HCT116 (cell line): Measurements from ENCODE around the gene PHACTR1. TPM values are rescaled to one million over a fixed set of nuclear protein-coding genes. Genes with fewer than 3 reads are reported as not detected.

ENCODE experiments used
- ATAC-seq: fragments of 200-7000 bp; cut with Tn5 transposase; 2 replicates; pipeline ENCODE4 v1.9.1; 2020; ENCODE audit warnings: mild to moderate bottlenecking, moderate library complexity
- BruUV-seq: library from RNA; stranded (reverse); fragments of 400-500 nt; replicated peaks from 2 replicates; lab custom pipeline; 2021; lab: Mats Ljungman, UMichigan
- CTCF ChIA-PET: fragments of 300-600 bp; sonication (Branson Sonifier 250); formaldehyde crosslinking; loops from one replicate; lab custom pipeline; 2021; ENCODE audit warnings: antibody characterized with exemption; lab: Charles Lee
- POLR2A ChIA-PET: fragments of 300-600, 350-600 bp; sonication (Branson Sonifier 250); formaldehyde crosslinking; loops from one replicate; lab custom pipeline; 2021; ENCODE audit warnings: antibody characterized with exemption; lab: Charles Lee
- RAD21 ChIA-PET, 2 experiments: fragments of 300-600 bp; sonication (Branson Sonifier 250); formaldehyde crosslinking; loops; one replicate each; lab custom pipeline; 2023; ENCODE audit warnings: low total read pairs in 2 of 2; ENCODE audit not compliant: uncharacterized antibody in 2 of 2, unreplicated experiment in 2 of 2, low non-redundant PET in 1 of 2; lab: Charles Lee
- DNase-seq: peaks from one replicate; pipeline ENCODE4 v3.0.0-alpha.2; 2010; ENCODE audit warnings: low read depth, low spot score
- H2AFZ ChIP-seq: fragments of 200-600 bp; shearing (Covaris generic), sonication (generic); 2 replicates; pipeline ENCODE4 v1.6.1; 2017; ENCODE audit warnings: low read depth, mixed run types, mixed read lengths, antibody characterized with exemption, low read length; ENCODE audit not compliant: poor library complexity, severe bottlenecking
- H3K27ac ChIP-seq: 2 replicates; pipeline ENCODE4 v1.5.1; 2012; ENCODE audit warnings: low read depth, low read length
- H3K27me3 ChIP-seq: fragments of 200-600 bp; sonication (generic); 2 replicates; pipeline ENCODE4 v1.6.1; 2016; ENCODE audit warnings: mixed run types, low read length, mixed read lengths; ENCODE audit not compliant: insufficient read depth
- H3K36me3 ChIP-seq, 2 experiments: fragments of 200-500 bp in 1 of 2; fragments of 200-600 bp in 1 of 2; sonication (Bioruptor generic) in 1 of 2; sonication (generic) in 1 of 2; 2 replicates each; pipeline versions ENCODE4 v1.5.1 to v1.6.1; 2014 to 2016; ENCODE audit warnings: low read length in 2 of 2, inconsistent platforms in 1 of 2, mixed read lengths in 1 of 2, mixed run types in 1 of 2; ENCODE audit not compliant: insufficient read depth in 2 of 2, control insufficient read depth in 1 of 2
- H3K4me1 ChIP-seq, 2 experiments: fragments of 200-600 bp in 1 of 2; sonication (generic) in 1 of 2; 2 replicates each; pipeline versions ENCODE4 v1.5.1 to v1.6.1; 2012 to 2017; ENCODE audit warnings: low read length in 2 of 2, inconsistent platforms in 1 of 2, mild to moderate bottlenecking in 1 of 2, mixed read lengths in 1 of 2, mixed run types in 1 of 2, moderate library complexity in 1 of 2; ENCODE audit not compliant: insufficient read depth in 2 of 2, control insufficient read depth in 1 of 2
- H3K4me2 ChIP-seq: fragments of 200-600 bp; sonication (generic); 2 replicates; pipeline ENCODE4 v1.6.1; 2017; ENCODE audit warnings: mixed run types, low read length, mixed read lengths
- H3K4me3 ChIP-seq, 2 experiments: fragments of 200-600 bp in 1 of 2; sonication (generic) in 1 of 2; replicated peaks in 1 of 2; 2 replicates each; pipeline ENCODE4 v1.5.1; 2011 to 2016; ENCODE audit warnings: low read length in 2 of 2, control low read depth in 1 of 2, low read depth in 1 of 2, mild to moderate bottlenecking in 1 of 2, mixed read lengths in 1 of 2, mixed run types in 1 of 2
- H3K79me2 ChIP-seq: fragments of 200-600 bp; sonication (generic); 2 replicates; pipeline ENCODE4 v1.6.1; 2017; ENCODE audit warnings: mild to moderate bottlenecking, mixed run types, low read length, moderate library complexity, mixed read lengths; ENCODE audit not compliant: insufficient read depth
- H3K9ac ChIP-seq: fragments of 200-600 bp; sonication (generic); 2 replicates; pipeline ENCODE4 v1.6.1; 2016; ENCODE audit warnings: low read length, mixed read lengths
- H3K9me2 ChIP-seq: fragments of 200-600 bp; sonication (generic), shearing (Covaris generic); 2 replicates; pipeline ENCODE4 v1.6.1; 2017; ENCODE audit warnings: mixed run types, mild to moderate bottlenecking, moderate library complexity; ENCODE audit not compliant: insufficient read depth
- H3K9me3 ChIP-seq, 2 experiments: fragments of 200-500 bp in 1 of 2; fragments of 200-600 bp in 1 of 2; sonication (Bioruptor generic) in 1 of 2; sonication (generic) in 1 of 2; 2 replicates each; pipeline ENCODE4 v1.6.1; 2014 to 2017; ENCODE audit warnings: low read length in 2 of 2, mixed read lengths in 2 of 2, inconsistent platforms in 1 of 2, low read depth in 1 of 2, mild to moderate bottlenecking in 1 of 2, mixed run types in 1 of 2, moderate library complexity in 1 of 2; ENCODE audit not compliant: control insufficient read depth in 1 of 2, insufficient read depth in 1 of 2
- H4K20me1 ChIP-seq: fragments of 200-600 bp; sonication (generic), shearing (Covaris generic); 2 replicates; pipeline ENCODE4 v1.6.1; 2017; ENCODE audit warnings: mixed run types, mild to moderate bottlenecking, moderate library complexity; ENCODE audit not compliant: insufficient read depth
- ATF3 ChIP-seq: IDR thresholded peaks from 2 replicates; pipeline ENCODE4 v1.6.1; 2012
- CBX3 ChIP-seq: IDR thresholded peaks from 2 replicates; pipeline ENCODE4 v1.6.1; 2012; ENCODE audit warnings: low read depth
- CEBPB ChIP-seq: IDR thresholded peaks from 2 replicates; pipeline ENCODE4 v1.6.1; 2012; ENCODE audit warnings: low read depth
- ELF1 ChIP-seq: IDR thresholded peaks from 2 replicates; pipeline ENCODE4 v1.6.1; 2012; ENCODE audit warnings: low read depth, borderline replicate concordance
- EZH2 ChIP-seq: fragments of 200-600 bp; sonication (generic); IDR thresholded peaks from 2 replicates; pipeline ENCODE4 v1.6.1; 2017; ENCODE audit warnings: antibody characterized with exemption, mixed run types
- FOSL1 ChIP-seq: IDR thresholded peaks from 2 replicates; pipeline ENCODE4 v1.6.1; 2012; ENCODE audit warnings: low read depth
- JUND ChIP-seq: IDR thresholded peaks from 2 replicates; pipeline ENCODE4 v1.6.1; 2012
- POLR2A ChIP-seq: IDR thresholded peaks from 2 replicates; pipeline ENCODE4 v1.7.0; 2011; ENCODE audit warnings: borderline replicate concordance; ENCODE audit not compliant: insufficient read depth, insufficient read length; ENCODE audit errors: extremely low read depth
- POLR2AphosphoS5 ChIP-seq: IDR thresholded peaks from 2 replicates; pipeline ENCODE4 v1.6.1; 2011; ENCODE audit warnings: mild to moderate bottlenecking, low read depth, low read length, moderate library complexity
- SP1 ChIP-seq: IDR thresholded peaks from 2 replicates; pipeline ENCODE4 v1.6.1; 2012; ENCODE audit warnings: low read depth
- SRF ChIP-seq: IDR thresholded peaks from 2 replicates; pipeline ENCODE4 v1.6.1; 2012; ENCODE audit warnings: low read depth
- TCF7L2 ChIP-seq: IDR thresholded peaks from 2 replicates; pipeline ENCODE4 v1.7.0; 2011; ENCODE audit warnings: borderline replicate concordance, inconsistent platforms; ENCODE audit not compliant: insufficient read depth, insufficient read length; ENCODE audit errors: extremely low read depth
- YY1 ChIP-seq: IDR thresholded peaks from 2 replicates; pipeline ENCODE4 v1.6.1; 2011; ENCODE audit warnings: low read length, low read depth, moderate library complexity, mild to moderate bottlenecking; ENCODE audit not compliant: insufficient replicate concordance; ENCODE audit errors: extremely low read depth
- intact Hi-C: fragments of 100-400 bp; cut with micrococcal nuclease; formaldehyde crosslinking; loops from 2 replicates; pipeline ENCODE4 v1.10.0; 2022
- total RNA-seq: library from RNA; stranded (reverse); gene quantifications from one replicate; pipeline ENCODE4 v1.2.1, GENCODE V29; 2021; ENCODE audit not compliant: unreplicated experiment
- TF ChIP-seq, protein P1 (sequence below): IDR thresholded peaks from 2 replicates; pipeline ENCODE4 v1.6.1; 2012; ENCODE audit warnings: low read depth
- TF ChIP-seq, protein P2 (sequence below), 3 experiments: fragments of 200-600 bp in 1 of 3; sonication (generic) in 1 of 3; IDR thresholded peaks in 2 of 3; conservative IDR thresholded peaks in 1 of 3; 2 replicates each; pipeline ENCODE4 v1.5.1; 2012 to 2017; ENCODE audit warnings: low read depth in 2 of 3, low read length in 2 of 3, antibody characterized with exemption in 1 of 3, borderline replicate concordance in 1 of 3, control low read depth in 1 of 3, mild to moderate bottlenecking in 1 of 3, mixed read lengths in 1 of 3, mixed run types in 1 of 3, moderate library complexity in 1 of 3; ENCODE audit not compliant: insufficient read depth in 1 of 3

PHACTR1 gene
- total RNA-seq, 1 experiment from 2014 or later: 0.17 TPM

GRCh38 chr6:13305288-13305687, 588.7 kb downstream of the PHACTR1 start:
- Histone ChIP-seq H3K27ac (no peak overlapping the region), H3K4me1 (peaks cover 0 to 16% of the 10 kb centered on the region in 2 experiments; a peak in 2 of 4 replicates), H3K4me2 (no peak overlapping the region), H3K79me2 (no peaks in the 10 kb centered on the region), H3K9me3 (no peaks in the 10 kb centered on the region), H3K9me2 (no peaks in the 10 kb centered on the region), H2AFZ (no peak overlapping the region), H3K9ac (no peak overlapping the region), H3K27me3 (no peaks in the 10 kb centered on the region), H3K36me3 (peaks cover 0 to 11% of the 10 kb centered on the region in 2 experiments; a peak in 1 of 4 replicates), H4K20me1 (no peaks in the 10 kb centered on the region), H3K4me3 (no peak overlapping the region)
- intact Hi-C loops: no loop called here
- ATAC-seq (no peak), DNase-seq (no peak)
- RAD21 ChIA-PET: no interaction called here
- CTCF ChIA-PET: no interaction called here
- POLR2A ChIA-PET: no interaction called here
- BruUV-seq: no TSS peak
- no peak for TF ChIP-seq POLR2A
- TF ChIP-seq YY1: no peak
- TF ChIP-seq CBX3: no peak
- TF ChIP-seq EZH2: no peak
- TF ChIP-seq POLR2AphosphoS5: no peak
- TF ChIP-seq SP1: no peak
- no peak for TF ChIP-seq TCF7L2
- TF ChIP-seq SRF: no peak
- no peak for TF ChIP-seq FOSL1
- TF ChIP-seq JUND: no peak
- TF ChIP-seq, protein P1, sequence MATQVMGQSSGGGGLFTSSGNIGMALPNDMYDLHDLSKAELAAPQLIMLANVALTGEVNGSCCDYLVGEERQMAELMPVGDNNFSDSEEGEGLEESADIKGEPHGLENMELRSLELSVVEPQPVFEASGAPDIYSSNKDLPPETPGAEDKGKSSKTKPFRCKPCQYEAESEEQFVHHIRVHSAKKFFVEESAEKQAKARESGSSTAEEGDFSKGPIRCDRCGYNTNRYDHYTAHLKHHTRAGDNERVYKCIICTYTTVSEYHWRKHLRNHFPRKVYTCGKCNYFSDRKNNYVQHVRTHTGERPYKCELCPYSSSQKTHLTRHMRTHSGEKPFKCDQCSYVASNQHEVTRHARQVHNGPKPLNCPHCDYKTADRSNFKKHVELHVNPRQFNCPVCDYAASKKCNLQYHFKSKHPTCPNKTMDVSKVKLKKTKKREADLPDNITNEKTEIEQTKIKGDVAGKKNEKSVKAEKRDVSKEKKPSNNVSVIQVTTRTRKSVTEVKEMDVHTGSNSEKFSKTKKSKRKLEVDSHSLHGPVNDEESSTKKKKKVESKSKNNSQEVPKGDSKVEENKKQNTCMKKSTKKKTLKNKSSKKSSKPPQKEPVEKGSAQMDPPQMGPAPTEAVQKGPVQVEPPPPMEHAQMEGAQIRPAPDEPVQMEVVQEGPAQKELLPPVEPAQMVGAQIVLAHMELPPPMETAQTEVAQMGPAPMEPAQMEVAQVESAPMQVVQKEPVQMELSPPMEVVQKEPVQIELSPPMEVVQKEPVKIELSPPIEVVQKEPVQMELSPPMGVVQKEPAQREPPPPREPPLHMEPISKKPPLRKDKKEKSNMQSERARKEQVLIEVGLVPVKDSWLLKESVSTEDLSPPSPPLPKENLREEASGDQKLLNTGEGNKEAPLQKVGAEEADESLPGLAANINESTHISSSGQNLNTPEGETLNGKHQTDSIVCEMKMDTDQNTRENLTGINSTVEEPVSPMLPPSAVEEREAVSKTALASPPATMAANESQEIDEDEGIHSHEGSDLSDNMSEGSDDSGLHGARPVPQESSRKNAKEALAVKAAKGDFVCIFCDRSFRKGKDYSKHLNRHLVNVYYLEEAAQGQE: no peak
- no peak for TF ChIP-seq ELF1
- no peak for TF ChIP-seq ATF3
- TF ChIP-seq CEBPB: no peak
- TF ChIP-seq, protein P2, sequence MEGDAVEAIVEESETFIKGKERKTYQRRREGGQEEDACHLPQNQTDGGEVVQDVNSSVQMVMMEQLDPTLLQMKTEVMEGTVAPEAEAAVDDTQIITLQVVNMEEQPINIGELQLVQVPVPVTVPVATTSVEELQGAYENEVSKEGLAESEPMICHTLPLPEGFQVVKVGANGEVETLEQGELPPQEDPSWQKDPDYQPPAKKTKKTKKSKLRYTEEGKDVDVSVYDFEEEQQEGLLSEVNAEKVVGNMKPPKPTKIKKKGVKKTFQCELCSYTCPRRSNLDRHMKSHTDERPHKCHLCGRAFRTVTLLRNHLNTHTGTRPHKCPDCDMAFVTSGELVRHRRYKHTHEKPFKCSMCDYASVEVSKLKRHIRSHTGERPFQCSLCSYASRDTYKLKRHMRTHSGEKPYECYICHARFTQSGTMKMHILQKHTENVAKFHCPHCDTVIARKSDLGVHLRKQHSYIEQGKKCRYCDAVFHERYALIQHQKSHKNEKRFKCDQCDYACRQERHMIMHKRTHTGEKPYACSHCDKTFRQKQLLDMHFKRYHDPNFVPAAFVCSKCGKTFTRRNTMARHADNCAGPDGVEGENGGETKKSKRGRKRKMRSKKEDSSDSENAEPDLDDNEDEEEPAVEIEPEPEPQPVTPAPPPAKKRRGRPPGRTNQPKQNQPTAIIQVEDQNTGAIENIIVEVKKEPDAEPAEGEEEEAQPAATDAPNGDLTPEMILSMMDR (IDR thresholded peaks at IDR 0.05 in 2 of 3, conservative IDR thresholded peaks at IDR 0.05 in 1 of 3; ENCODE audit: borderline replicate concordance in 1 of 3, insufficient read depth in 1 of 3, low read depth in 2 of 3, low read length in 2 of 3): no peak
